Measurements from ENCODE around the gene LRFN5. TPM values are rescaled to one million over a fixed set of nuclear protein-coding genes. Genes with fewer than 3 reads are reported as not detected.

LRFN5 gene
- total and polyA plus RNA-seq, 2 of the 8 experiments (the other 6 are each of a cell fraction or from before 2014, with no cell fraction given), result 0.85 to 4.7 TPM

GRCh38 chr14:41839661-41840060, 233.0 kb downstream of the LRFN5 start (continued):
- TF ChIP-seq CHD7 (IDR thresholded peaks at IDR 0.05; ENCODE audit: insufficient replicate concordance, low read length) (no peak), TEAD4 (IDR thresholded peaks at IDR 0.05; ENCODE audit: low read depth, low read length) (no peak)

All from H1 (cell line).